Muscle layer of colon (tissue), 2 donors: ENCODE data around the gene HOXB8.
A peak's percentile ranks its signal among the peaks of the same experiment; 100 is the strongest.

Experiments
- H3K27ac ChIP-seq: one replicate; pipeline ENCODE4 v1.7.0; 2013; ENCODE audit warnings: low read depth, mild to moderate bottlenecking, low read length, moderate library complexity
- H3K27me3 ChIP-seq, 2 donors: one replicate each; pipeline ENCODE4 v1.7.0; 2013; ENCODE audit warnings: low read length in 2 of 2, mild to moderate bottlenecking in 2 of 2; ENCODE audit not compliant: insufficient read depth in 2 of 2, control insufficient read depth in 1 of 2
- H3K36me3 ChIP-seq: one replicate; pipeline ENCODE4 v1.7.0; 2013; ENCODE audit warnings: mild to moderate bottlenecking, low read length; ENCODE audit not compliant: insufficient read depth
- H3K4me1 ChIP-seq: one replicate; pipeline ENCODE4 v1.7.0; 2013; ENCODE audit warnings: mild to moderate bottlenecking, low read length; ENCODE audit not compliant: insufficient read depth
- H3K4me3 ChIP-seq, 2 donors: one replicate each; pipeline ENCODE4 v1.7.0; 2013; ENCODE audit warnings: low read length in 2 of 2, low read depth in 1 of 2, mild to moderate bottlenecking in 1 of 2, moderate library complexity in 1 of 2
- H3K9ac ChIP-seq: one replicate; pipeline ENCODE4 v1.7.0; 2013; ENCODE audit warnings: low read length
- H3K9me3 ChIP-seq: one replicate; pipeline ENCODE4 v1.7.0; 2013; ENCODE audit warnings: mild to moderate bottlenecking, low read length
- donor health status: abdominal sarcoma.
- donor health status: Adenocarcinoma of cecum.

The HOXB8 gene

GRCh38 chr17:48596000-48596734 is 18.9 kb downstream of the HOXB8 start:
- Histone ChIP-seq H3K4me3 (peak overlapping the region; percentile 64 to 66), H3K27ac (peak overlapping the region; percentile 83), H3K36me3 (no peaks in the 10 kb centered on the region), H3K4me1 (peaks cover 59% of the 10 kb centered on the region), H3K27me3 (peaks cover 0 to 6% of the 10 kb centered on the region in 2 donors), H3K9ac (peak overlapping the region; percentile 4), H3K9me3 (no peaks in the 10 kb centered on the region)

- peaks cover 59% of the 10 kb centered on the region for H3K4me1 ChIP-seq
- H3K36me3 ChIP-seq, result no peaks in the 10 kb centered on the region
These were observed 19.7 kb downstream of the HOXB8 start for GRCh38 chr17:48595278-48595999.

DNA sequence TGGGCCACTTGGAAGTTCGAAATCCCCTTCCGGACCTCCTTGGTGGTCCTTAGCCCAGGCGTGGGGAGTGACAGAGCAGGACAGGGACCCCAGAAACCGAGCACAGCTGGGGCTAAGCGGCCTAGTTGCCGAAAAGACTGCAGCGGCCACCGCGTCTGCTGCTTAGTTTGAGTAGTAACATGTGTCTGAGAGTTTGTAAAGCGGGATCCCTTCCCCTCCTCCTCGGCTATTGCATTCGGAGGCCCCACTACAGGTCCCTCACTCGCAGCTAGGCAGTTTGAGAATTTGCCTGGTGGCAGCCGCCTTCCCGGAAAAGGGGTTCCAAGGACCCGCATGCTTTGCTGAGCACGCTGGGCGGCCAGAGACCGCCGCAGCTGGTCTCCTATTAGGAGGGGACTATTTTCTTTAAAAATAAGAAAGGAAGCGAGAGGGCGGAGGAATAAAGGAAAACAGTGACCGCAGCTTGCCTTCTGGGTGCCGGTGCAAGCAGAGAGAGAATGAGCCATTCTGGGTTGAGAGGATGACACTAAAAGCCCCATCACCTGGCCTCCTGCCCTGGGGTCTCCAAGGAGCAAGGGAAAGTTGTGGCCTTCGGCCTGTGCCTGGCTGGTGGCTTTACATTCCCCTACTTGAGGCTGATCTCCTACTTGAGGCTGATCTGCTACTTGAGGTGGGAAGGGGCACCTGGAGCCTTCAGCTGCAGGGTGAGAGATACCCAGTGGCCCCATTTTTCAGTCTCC is 20.4 kb downstream of the HOXB8 start:
- Histone ChIP-seq H3K9ac (peak overlapping the region; percentile 53), H3K36me3 (no peaks in the 10 kb centered on the region), H3K27me3 (peaks cover 0 to 8% of the 10 kb centered on the region in 2 donors), H3K4me3 (peak overlapping the region; percentile 22 to 43), H3K9me3 (no peaks in the 10 kb centered on the region), H3K27ac (peak overlapping the region; percentile 74), H3K4me1 (peaks cover 54% of the 10 kb centered on the region)

More at GRCh38 chr17:48595278-48595999, 19.7 kb downstream of the HOXB8 start:
- Histone ChIP-seq H3K4me3 (peak overlapping the region; percentile 64 to 66), H3K9me3 (no peaks in the 10 kb centered on the region), H3K27me3 (peaks cover 0 to 8% of the 10 kb centered on the region in 2 donors), H3K9ac (peak overlapping the region; percentile 4), H3K27ac (peak overlapping the region; percentile 83)

DNA sequence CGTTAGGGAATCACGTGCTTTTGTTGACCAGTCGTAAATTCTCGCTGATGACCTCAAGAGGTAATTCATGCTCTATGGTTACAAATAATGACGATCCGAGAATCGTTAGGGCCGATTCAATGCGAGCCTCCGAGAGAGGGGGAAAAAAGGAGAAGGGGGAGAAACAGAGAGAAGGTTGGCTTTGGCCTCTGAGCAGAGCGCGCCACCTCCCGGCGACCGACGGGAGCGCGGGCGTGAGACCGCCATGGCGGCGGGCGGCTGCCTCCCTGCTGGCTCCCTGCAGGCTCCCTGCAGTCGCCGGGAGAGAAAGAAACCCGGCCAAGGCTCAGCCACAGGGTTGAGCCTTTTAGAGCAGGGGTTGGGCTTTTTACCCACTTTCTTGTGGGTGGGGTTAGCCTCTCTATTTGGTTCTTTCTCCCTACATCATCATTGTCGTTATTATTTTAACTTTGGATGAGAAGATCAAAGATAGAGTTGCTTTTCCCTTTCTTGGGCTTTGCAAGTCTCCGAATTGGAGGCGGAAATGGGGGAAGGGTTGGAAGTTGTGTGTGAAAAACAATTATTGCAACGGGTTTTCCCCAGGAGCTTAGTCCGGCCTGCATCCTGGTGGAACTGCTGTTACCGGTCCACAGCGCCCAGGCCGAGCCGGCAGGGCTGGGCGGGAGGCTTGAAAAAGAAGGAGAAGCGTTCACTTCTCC is 21.1 kb downstream of the HOXB8 start:
- Histone ChIP-seq H3K4me3 (peak overlapping the region; percentile 22 to 67), H3K27me3 (peaks cover 0 to 6% of the 10 kb centered on the region in 2 donors), H3K9ac (peak overlapping the region; percentile 53), H3K9me3 (no peaks in the 10 kb centered on the region), H3K4me1 (peaks cover 48% of the 10 kb centered on the region), H3K27ac (peak overlapping the region; percentile 74), H3K36me3 (no peaks in the 10 kb centered on the region)

DNA sequence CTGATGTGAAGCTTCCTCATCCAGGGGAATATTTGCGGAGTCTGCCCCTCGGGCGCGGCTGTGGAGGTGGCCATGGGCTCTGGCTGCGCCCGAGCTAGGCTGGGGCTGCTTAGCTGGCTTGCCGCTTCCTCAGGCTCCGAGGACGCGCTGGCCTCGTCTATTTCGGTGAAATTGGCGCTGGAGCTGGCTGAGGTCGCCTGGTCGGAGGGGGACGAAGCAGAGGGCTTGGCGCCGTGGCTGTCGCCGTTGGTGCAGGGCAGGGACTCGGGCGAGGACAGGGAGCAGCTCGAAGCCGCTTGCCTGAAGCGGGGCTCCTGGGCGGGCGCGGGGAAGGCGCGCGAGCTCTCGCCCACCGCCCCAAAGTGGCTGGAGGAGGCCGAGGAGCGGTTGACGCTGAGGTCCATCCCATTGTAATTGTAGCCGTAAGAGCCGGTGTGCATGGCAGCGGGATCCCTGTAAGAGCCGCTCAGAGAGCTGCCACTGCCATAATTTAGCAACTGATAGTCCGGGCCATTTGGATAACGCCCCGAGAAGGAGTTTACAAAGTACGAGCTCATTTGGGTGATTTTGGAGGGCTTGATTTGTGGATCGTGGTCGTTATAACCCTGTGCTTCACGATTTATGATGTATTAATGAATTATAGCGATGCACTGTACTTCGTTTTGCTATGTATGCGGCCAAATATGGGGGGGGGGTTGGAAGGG is 21.8 kb downstream of the HOXB8 start, which contains the start of gene HOXB5:
Gene HOXB5, minus strand, starts transcription at position 654 of the 704 bp plus-strand sequence. Its CDS starts 97 bp downstream, at position 557.
- Histone ChIP-seq H3K27me3 (peaks cover 0 to 3% of the 10 kb centered on the region in 2 donors), H3K9me3 (no peaks in the 10 kb centered on the region), H3K4me3 (peak within 1 kb of the TSS; percentile 67 to 75), H3K36me3 (no peaks in the 10 kb centered on the region), H3K4me1 (peaks cover 45% of the 10 kb centered on the region), H3K27ac (peak within 1 kb of the TSS; percentile 96), H3K9ac (peak within 1 kb of the TSS; percentile 58)

GRCh38 chr17:48592577-48592976 is 22.5 kb downstream of the HOXB8 start:
- Histone ChIP-seq H3K27ac (peak overlapping the region; percentile 96), H3K36me3 (no peaks in the 10 kb centered on the region), H3K27me3 (peaks cover 0 to 3% of the 10 kb centered on the region in 2 donors), H3K4me1 (peaks cover 50% of the 10 kb centered on the region), H3K9me3 (no peaks in the 10 kb centered on the region), H3K9ac (peak overlapping the region; percentile 58), H3K4me3 (peak overlapping the region; percentile 67 to 75)

- Histone ChIP-seq H3K27ac (peak overlapping the region; percentile 96), H3K36me3 (no peaks in the 10 kb centered on the region), H3K4me1 (peaks cover 51% of the 10 kb centered on the region), H3K27me3 (peaks cover 0 to 3% of the 10 kb centered on the region in 2 donors), H3K9ac (peak overlapping the region; percentile 58), H3K4me3 (peak overlapping the region; percentile 67 to 75), H3K9me3 (no peaks in the 10 kb centered on the region)
These were observed 23.0 kb downstream of the HOXB8 start for GRCh38 chr17:48592057-48592514.

DNA sequence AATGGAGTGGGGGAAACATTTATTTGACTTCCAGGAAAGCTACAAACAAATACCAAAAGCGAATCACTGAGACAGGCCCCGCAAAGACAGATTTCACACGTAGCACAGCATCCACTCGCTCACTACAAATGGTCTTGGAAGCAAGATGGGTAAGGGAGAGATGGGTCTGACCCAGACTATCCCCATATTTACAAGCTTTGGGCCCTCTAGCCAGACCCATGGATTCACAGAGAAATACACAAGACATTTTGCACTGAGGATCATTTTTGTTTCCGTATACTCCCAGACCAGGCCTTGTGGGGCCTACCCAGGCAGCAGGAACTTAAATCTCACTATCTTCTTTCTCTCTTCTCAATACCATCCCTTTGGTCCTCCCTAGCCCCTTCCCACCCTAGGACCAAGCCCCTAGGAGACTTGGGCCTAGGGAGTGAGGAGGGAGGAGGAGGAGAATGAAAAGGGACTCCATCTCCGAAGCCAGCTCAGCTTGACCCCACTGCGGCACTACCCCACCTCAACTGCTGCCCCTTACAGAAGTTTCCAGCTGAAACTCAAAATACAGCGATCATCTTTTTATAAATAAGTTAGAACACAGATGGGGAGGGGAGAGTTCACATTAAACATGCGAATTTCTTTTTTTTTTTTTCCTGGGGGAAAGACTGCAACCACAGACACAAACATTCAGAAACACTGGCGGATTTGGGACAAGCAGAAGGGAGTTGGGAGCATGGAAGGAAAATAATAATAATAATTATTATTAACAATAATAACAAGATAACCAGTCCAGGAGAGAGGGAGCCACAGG is 23.6 kb downstream of the HOXB8 start:
- Histone ChIP-seq H3K27ac (peak overlapping the region; percentile 96), H3K4me1 (peaks cover 56% of the 10 kb centered on the region), H3K36me3 (no peaks in the 10 kb centered on the region), H3K9me3 (no peaks in the 10 kb centered on the region), H3K9ac (peak overlapping the region; percentile 95), H3K27me3 (peaks cover 0 to 3% of the 10 kb centered on the region in 2 donors), H3K4me3 (peak overlapping the region; percentile 51 to 97)

- peaks cover 54% of the 10 kb centered on the region for H3K4me1 ChIP-seq
- H3K27me3 ChIP-seq, result peaks cover 0 to 3% of the 10 kb centered on the region in 2 donors
- peak overlapping the region; percentile 51 to 97 for H3K4me3 ChIP-seq
- no peaks in the 10 kb centered on the region for H3K36me3 ChIP-seq
- no peaks in the 10 kb centered on the region for H3K9me3 ChIP-seq
- H3K27ac ChIP-seq, result peak overlapping the region; percentile 96
- H3K9ac ChIP-seq, result peak overlapping the region; percentile 95
These were observed 24.4 kb downstream of the HOXB8 start for GRCh38 chr17:48590607-48591161.
